NT2/D1 (cell line): ENCODE results near the gene RFX8.

Experiments
- DNase-seq: peaks from one replicate; pipeline ENCODE4 v3.0.0-alpha.2; 2011; ENCODE audit warnings: low read depth, low spot score
- H3K27me3 ChIP-seq: 2 replicates; pipeline ENCODE4 v1.6.0; 2011; ENCODE audit warnings: mild to moderate bottlenecking; ENCODE audit not compliant: insufficient read length, insufficient read depth
- H3K36me3 ChIP-seq: 2 replicates; pipeline ENCODE4 v1.6.1; 2011; ENCODE audit warnings: mild to moderate bottlenecking, low read length, mixed read lengths; ENCODE audit not compliant: insufficient read depth, insufficient read length
- H3K4me1 ChIP-seq: 2 replicates; pipeline ENCODE4 v1.5.1; 2011; ENCODE audit not compliant: insufficient read depth, insufficient read length
- H3K4me3 ChIP-seq: 2 replicates; pipeline ENCODE4 v1.5.1; 2011; ENCODE audit warnings: low read depth; ENCODE audit not compliant: insufficient read length
- H3K9ac ChIP-seq: 2 replicates; pipeline ENCODE4 v1.6.0; 2011; ENCODE audit warnings: low read depth; ENCODE audit not compliant: insufficient read length
- H3K9me3 ChIP-seq: 2 replicates; pipeline ENCODE4 v1.5.1; 2011; ENCODE audit warnings: mild to moderate bottlenecking, low read length; ENCODE audit not compliant: insufficient read depth
- SUZ12 ChIP-seq: IDR thresholded peaks from 2 replicates; pipeline ENCODE4 v1.6.1; 2011; ENCODE audit not compliant: insufficient read length, insufficient read depth; ENCODE audit errors: extremely low read depth
- YY1 ChIP-seq: IDR thresholded peaks from 2 replicates; pipeline ENCODE4 v1.6.1; 2011; ENCODE audit not compliant: insufficient read length, insufficient read depth
- ZNF274 ChIP-seq: IDR thresholded peaks from 2 replicates; pipeline ENCODE4 v1.6.1; 2011; ENCODE audit warnings: mild to moderate bottlenecking, low read depth, low read length

The RFX8 gene

GRCh38 chr2:101362316-101362715 lies 112.6 kb downstream of the RFX8 start:
- no peaks in the 10 kb centered on the region for H3K36me3 ChIP-seq
- no peak overlapping the region for H3K9ac ChIP-seq
- H3K9me3 ChIP-seq = no peaks in the 10 kb centered on the region
- TF ChIP-seq SUZ12 (no peak), YY1 (no peak), ZNF274 (no peak)
- H3K27me3 ChIP-seq = no peaks in the 10 kb centered on the region
- DNase-seq = no peak
- H3K4me3 ChIP-seq = no peak overlapping the region
- H3K4me1 ChIP-seq = peaks cover 3% of the 10 kb centered on the region

- no peak for DNase-seq
- TF ChIP-seq ZNF274 = no peak
- no peak for TF ChIP-seq SUZ12
- TF ChIP-seq YY1 = no peak
- peaks cover 3% of the 10 kb centered on the region for H3K4me1 ChIP-seq
- no peaks in the 10 kb centered on the region for H3K36me3 ChIP-seq
- H3K27me3 ChIP-seq = no peaks in the 10 kb centered on the region
- H3K9me3 ChIP-seq = no peaks in the 10 kb centered on the region
- H3K4me3 ChIP-seq = no peak overlapping the region
- no peak overlapping the region for H3K9ac ChIP-seq
These were observed 113.4 kb downstream of the RFX8 start for GRCh38 chr2:101361522-101361921.

DNA sequence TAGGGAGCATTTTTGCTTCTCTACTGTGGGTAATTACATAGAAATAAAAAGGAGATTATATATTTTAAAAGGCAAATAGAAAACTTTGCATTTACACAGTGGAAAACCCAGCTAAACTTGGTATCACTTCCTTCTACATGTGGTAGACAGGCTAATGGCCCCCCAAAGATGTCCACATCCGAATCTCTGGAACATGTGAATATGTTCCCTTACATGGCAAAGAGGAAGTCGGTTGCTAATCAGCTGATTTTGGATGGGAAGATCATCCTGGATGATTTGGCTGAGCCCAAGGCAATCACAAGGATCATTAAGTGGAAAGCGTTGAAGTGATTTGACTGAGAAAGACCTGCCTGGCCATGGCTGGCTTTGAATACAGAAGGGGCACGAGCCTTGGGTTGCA lies 113.8 kb downstream of the RFX8 start:
- no peak overlapping the region for H3K4me3 ChIP-seq
- peaks cover 3% of the 10 kb centered on the region for H3K4me1 ChIP-seq
- no peaks in the 10 kb centered on the region for H3K36me3 ChIP-seq
- H3K9me3 ChIP-seq = no peaks in the 10 kb centered on the region
- no peak for DNase-seq
- no peak overlapping the region for H3K9ac ChIP-seq
- no peaks in the 10 kb centered on the region for H3K27me3 ChIP-seq
- TF ChIP-seq ZNF274 = no peak
- TF ChIP-seq YY1 = no peak
- TF ChIP-seq SUZ12 = no peak

- no peak for DNase-seq
- no peaks in the 10 kb centered on the region for H3K36me3 ChIP-seq
- TF ChIP-seq SUZ12 (no peak), YY1 (no peak), ZNF274 (no peak)
- H3K9me3 ChIP-seq = no peaks in the 10 kb centered on the region
- H3K27me3 ChIP-seq = no peaks in the 10 kb centered on the region
- H3K9ac ChIP-seq = no peak overlapping the region
- peaks cover 5% of the 10 kb centered on the region for H3K4me1 ChIP-seq
- H3K4me3 ChIP-seq = no peak overlapping the region
These were observed 114.7 kb downstream of the RFX8 start for GRCh38 chr2:101360232-101360631.

DNA sequence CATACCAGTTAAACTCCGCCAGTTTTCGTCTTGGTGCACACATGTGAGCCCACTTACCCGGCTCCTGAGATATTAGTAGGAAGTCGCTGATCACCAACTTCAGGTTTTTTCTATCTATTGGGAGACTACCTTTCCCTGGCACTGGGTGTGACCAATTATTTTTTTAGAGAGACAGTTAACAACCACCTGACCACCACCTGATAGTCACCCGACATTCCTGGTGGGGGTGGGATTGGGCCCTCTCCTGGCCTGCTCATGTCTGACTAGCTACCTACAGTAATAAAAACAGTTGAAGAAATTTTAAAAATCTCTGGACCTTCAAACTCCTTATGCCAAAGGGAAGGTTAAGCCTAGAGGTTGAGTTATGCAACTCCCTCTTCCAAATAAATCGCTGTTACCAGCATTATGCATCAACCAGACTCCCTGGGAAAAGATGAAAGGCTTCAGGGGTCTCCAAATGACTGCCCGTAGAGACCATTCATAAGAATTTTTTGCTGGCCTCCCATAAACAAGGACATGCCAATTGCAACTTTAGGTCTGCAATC lies 115.4 kb downstream of the RFX8 start:
- no peak for DNase-seq
- Histone ChIP-seq H3K36me3 (no peaks in the 10 kb centered on the region), H3K9ac (no peak overlapping the region), H3K4me1 (peaks cover 8% of the 10 kb centered on the region), H3K27me3 (no peaks in the 10 kb centered on the region), H3K9me3 (no peaks in the 10 kb centered on the region), H3K4me3 (no peak overlapping the region)
- no peak for TF ChIP-seq ZNF274

GRCh38 chr2:101357376-101357775 lies 117.5 kb downstream of the RFX8 start:
- H3K27me3 ChIP-seq = no peaks in the 10 kb centered on the region
- no peak overlapping the region for H3K9ac ChIP-seq
- no peaks in the 10 kb centered on the region for H3K36me3 ChIP-seq
- H3K4me1 ChIP-seq = peaks cover 8% of the 10 kb centered on the region
- DNase-seq = no peak
- no peaks in the 10 kb centered on the region for H3K9me3 ChIP-seq
- no peak overlapping the region for H3K4me3 ChIP-seq
- TF ChIP-seq SUZ12 = no peak
- no peak for TF ChIP-seq ZNF274
- no peak for TF ChIP-seq YY1

DNA sequence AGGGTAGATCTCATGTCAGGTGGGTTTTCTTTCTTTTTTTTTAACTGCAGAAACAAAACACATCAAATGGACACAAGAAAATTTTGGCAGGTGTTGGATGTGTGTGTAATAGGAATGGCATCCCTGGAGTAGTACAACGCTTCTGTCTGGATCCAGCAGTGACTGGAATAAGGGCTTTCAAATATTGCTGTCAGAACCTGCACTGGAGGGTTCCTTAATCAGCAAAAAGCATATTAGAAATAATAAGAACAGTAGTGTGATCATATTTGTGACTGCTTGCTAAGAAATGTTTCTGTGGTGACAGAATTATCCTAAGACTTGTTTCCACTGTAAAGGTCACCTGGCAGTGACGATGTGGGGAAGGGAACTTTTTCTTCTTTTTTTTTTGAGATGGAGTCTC lies 118.4 kb downstream of the RFX8 start:
- TF ChIP-seq ZNF274 (no peak), SUZ12 (no peak), YY1 (no peak)
- peaks cover 5% of the 10 kb centered on the region for H3K4me1 ChIP-seq
- H3K27me3 ChIP-seq = no peaks in the 10 kb centered on the region
- no peaks in the 10 kb centered on the region for H3K9me3 ChIP-seq
- H3K4me3 ChIP-seq = no peak overlapping the region
- no peak for DNase-seq
- H3K36me3 ChIP-seq = no peaks in the 10 kb centered on the region
- H3K9ac ChIP-seq = no peak overlapping the region

DNA sequence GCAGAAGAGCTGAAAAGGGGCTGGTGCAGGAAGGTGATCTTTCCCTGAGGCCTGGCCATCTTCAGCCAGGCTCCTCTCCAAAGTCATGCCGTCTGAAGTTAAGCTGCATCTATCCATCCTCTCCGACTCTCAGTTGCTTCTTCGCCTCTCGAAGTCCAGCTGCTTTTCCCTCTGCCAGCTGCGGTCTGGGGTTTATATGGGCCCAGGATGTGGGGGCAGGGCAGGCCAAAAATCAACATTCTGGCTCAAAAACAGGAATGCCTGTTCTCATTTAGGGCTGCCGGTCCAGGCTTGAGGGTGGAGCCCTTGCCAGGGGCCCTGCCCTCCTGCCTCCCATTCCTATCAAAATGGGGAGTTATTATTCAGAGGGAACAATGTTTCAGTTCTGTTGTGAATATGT lies 118.9 kb downstream of the RFX8 start:
- TF ChIP-seq YY1 (no peak), ZNF274 (no peak), SUZ12 (no peak)
- no peak overlapping the region for H3K4me3 ChIP-seq
- peaks cover 5% of the 10 kb centered on the region for H3K4me1 ChIP-seq
- DNase-seq = no peak
- H3K9me3 ChIP-seq = no peaks in the 10 kb centered on the region
- H3K36me3 ChIP-seq = no peaks in the 10 kb centered on the region
- H3K9ac ChIP-seq = no peak overlapping the region
- no peaks in the 10 kb centered on the region for H3K27me3 ChIP-seq
